Renal pelvis (tissue), 12 donors: ENCODE measurements around the gene PRCD. TPM values are rescaled to one million over a fixed set of nuclear protein-coding genes. Genes with fewer than 3 reads are reported as not detected.

Source experiments
- DNase-seq: peaks from one replicate; pipeline ENCODE4 v3.0.0-alpha.2; 2013
- long read RNA-seq, 16 experiments: transcript quantifications; one replicate each; lab custom pipeline, GENCODE V29; 2026
- polyA plus RNA-seq, 3 donors: library from polyadenylated mRNA; unstranded; fragments of 120-200 nt; gene quantifications; one replicate each; pipeline ENCODE4 v1.2.1, GENCODE V29; 2013; ENCODE audit not compliant: insufficient read length in 3 of 3

The PRCD gene, protein sequence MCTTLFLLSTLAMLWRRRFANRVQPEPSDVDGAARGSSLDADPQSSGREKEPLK
- polyA plus RNA-seq, result 1 to 10 TPM; 2.7 to 5.3 (median 4.6) TPM
- long read RNA-seq, donor 1, partial matches to known transcripts, result 11 of 11 reads
- long read RNA-seq, donor 1, other reads (novel, unspliced or antisense), result 0 of 11 reads
- long read RNA-seq, donor 2, result 0 reads
- long read RNA-seq, donor 3, result 0 reads
- long read RNA-seq, donor 4, result 0 reads
- long read RNA-seq, donor 5, partial matches to known transcripts, result 0 of 5 reads
- long read RNA-seq, donor 5, other reads (novel, unspliced or antisense), result 5 of 5 reads
- long read RNA-seq, donor 6, result 0 reads
- long read RNA-seq, donor 7, partial matches to known transcripts, result 0 of 31 reads
- long read RNA-seq, donor 7, other reads (novel, unspliced or antisense), result 31 of 31 reads
- long read RNA-seq, donor 8, result 0 reads
- long read RNA-seq, donor 9, partial matches to known transcripts, result 0 of 16 reads
- long read RNA-seq, donor 9, other reads (novel, unspliced or antisense), result 16 of 16 reads
- long read RNA-seq, donor 10, result 0 reads
- long read RNA-seq, donor 11, result 0 reads
- long read RNA-seq, donor 12, partial matches to known transcripts, result 175 of 465 reads
- long read RNA-seq, donor 12, other reads (novel, unspliced or antisense), result 290 of 465 reads
- long read RNA-seq, donor 13, partial matches to known transcripts, result 9 of 9 reads
- long read RNA-seq, donor 13, other reads (novel, unspliced or antisense), result 0 of 9 reads
- long read RNA-seq, donor 14, result 0 reads
- long read RNA-seq, donor 15, result 0 reads
- long read RNA-seq, donor 16, result 0 reads

DNA sequence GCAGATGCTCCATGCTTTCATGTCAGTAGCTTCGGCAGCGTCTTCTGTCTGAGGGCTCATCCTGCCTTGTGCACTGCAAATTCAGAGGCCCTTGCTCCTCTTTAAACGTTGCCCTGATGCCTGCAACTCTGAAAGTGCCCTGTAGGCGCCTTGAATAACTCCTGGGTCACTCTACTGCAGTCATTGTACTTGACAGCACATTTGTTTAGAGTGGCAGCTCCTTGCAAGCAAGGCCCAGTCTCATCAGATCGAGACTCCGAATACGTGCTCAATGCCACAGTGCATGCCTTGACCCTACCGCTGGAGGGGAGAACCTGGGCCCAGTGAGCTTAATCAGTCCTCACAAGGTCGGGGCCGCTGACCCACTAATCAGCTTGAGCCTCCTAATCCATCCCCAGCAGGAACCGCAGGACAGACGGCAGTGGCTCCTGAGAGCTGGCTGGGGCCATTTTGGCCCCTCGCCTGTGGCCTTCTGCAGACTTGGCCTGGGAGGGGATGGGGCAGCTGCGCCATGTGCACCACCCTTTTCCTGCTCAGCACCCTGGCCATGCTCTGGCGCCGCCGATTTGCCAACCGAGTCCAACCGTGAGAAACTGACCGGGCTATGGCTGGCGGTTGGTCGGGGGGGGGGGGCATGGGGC is at the start of gene PRCD:
TSS of gene PRCD (plus strand) at position 414 of the 641 bp plus-strand sequence. CDS start at position 512, 98 bp downstream.
- DNase-seq, result no peak

DNA sequence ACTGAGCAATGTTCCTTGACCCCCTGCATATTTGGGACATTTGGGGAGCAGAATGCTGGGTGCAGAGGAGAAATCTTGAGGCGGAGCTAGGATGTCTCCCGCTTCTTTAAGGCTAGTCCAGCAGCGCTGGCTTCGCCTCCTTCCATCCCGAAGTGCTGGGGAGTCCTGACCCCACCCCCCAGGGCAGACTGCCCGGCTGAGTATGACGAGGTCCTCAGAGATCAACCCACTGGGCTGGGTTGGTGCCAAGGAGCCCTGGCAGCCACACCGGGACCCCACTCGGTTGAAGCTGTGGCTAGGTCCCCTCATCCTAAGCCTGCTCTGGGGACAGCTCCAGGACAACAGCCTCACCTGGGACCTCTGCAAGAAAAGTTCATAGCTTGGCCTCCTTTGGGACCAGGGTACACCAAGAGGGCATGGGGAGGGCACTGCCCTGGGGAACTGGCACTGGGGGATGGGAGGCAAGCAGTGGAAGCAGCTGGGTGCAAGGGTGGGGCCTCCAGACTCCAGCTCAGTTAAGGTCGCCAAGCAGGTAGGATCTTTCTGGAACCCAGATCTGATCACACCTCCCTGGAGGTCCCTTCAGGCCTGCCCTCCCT is 49.6 kb upstream of the PRCD start:
- DNase-seq, result no peak

DNA sequence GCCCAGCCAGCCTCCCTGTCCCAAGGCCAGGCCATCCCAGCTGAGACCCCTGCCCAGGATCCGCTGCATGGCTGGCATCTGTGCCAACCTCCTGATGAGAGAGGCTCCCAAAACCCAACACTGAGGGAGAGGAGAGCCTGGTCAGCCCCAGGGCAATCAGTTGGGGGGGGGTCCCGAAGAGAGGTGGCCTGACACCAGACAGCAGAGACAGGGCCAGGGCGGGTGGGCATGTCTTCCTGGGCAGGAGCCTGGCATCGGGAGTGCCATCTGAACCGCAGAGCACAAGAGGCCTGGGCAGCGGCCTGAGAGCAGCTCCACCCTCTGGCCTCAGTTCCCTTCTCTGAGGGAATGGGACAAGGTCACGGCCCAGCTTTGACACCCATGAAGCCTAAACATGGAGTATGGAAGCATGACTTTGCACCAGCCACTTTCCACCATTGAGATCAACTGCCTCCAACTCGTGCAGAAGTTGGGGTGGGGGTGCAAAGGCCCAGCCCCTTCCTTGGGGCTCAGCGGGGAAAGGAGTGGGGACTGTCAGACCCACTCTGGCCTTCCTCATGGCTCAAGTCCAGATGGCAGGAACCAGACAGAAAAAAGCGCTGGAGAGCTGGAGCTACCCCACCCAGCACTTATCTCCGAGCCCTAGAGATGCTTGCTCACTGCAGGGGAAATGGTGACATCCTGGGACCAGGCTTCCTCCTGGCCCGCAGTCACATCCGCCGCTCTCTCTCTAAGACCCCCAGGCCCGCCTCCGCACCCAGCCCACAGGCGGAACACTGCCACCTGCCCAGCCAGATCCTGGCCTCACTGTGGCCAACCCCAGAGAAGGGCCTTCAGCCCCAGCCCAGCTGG is 48.3 kb upstream of the PRCD start:
- DNase-seq, result no peak

DNA sequence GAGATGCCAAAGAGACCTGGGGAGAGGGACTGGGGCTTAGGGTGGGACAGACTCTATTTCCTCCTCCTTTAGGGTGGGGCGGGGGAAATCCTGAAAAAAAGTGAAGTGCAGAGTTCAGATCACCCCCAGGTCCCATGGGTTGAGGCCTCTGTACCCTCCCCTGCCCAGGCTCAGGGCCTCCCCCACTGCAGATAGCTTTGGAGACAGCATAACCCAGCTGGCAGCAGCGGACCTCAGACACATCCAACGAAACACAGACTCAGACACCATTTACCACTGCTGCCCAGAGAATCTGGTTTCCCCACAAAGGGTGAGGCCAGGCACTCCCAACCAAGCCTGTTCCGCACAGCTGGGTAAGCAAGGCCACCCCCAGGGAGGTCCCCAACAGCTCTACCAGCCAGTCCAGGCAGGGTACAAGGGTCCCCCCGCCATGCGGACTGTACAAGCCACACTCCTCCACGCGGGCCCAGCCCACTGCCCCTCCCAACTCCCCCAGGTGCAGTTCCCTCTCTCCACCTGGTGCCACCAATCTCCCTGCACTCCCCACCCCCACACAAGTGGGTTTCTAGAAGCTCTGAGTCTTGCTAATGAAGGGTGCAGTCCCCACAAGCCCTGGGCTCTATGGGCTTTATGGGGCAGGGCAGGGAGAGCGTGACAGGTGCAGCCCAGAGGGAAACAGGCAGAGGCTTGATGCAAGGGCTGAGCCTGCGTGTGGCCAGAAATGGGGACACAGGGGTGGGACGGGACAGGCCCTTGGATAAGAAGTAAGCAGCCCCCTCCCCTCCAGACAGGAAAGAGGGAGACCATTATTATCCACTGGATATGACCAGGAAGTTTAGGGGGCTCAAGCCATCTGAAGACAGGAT is 47.5 kb upstream of the PRCD start:
- no peak for DNase-seq

DNA sequence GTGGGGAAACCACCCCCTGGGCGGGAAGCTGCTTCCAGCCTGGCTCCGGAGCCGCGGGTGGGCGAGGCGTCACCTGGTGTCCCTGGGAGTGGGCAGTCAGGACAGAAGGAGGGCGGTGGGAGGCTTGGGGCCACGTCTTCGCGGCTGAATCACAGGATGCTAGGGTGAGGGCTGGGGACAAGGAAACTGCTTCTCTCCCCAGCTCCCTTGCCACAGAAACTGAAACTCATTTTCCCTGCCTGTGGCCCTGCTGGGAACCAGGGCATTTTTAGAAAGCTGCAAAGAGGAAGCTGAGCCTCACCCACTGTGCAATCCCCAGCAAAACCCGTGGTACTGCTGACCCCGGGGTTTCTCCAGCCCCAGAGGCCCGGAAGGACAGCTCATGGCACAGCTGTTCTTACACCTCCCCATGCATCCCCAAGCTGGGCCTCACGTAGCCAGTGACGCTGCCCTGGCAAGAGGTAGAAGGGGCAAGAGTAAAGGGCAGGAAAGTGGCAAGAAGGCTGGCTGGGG is 46.8 kb upstream of the PRCD start:
- no peak for DNase-seq

DNA sequence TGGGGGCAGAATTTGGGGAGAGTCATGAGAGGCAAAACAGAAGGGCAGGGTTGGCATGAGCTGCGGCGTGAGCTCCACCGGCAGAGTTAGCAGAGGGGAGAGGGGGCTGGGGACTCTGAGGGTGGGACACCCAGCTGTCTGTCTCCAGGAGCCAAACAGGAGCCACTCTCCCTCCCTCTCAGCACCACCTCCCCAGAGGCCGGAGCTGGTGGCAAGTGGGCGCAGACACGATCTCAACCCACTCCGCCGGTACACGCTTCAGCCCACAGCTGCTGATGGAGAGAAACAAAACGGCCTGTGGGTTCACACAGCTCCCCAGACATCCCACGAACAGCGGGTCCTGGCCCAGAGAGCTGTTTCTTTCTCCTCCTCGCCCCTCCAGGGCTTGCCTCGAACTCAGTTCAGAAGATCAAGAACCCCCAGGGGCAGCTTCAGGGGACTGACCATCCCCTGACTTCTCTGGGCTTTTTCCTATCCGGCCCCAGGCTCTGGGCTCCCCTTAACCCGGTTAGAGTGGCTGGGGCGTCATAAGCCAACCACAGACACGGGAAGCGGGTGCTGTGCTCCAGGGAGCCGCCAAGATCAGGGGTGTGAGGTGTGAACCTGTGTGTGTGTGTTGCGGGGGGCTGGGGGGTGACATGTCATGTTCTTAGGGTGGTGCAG is 46.2 kb upstream of the PRCD start:
- DNase-seq, result no peak

DNA sequence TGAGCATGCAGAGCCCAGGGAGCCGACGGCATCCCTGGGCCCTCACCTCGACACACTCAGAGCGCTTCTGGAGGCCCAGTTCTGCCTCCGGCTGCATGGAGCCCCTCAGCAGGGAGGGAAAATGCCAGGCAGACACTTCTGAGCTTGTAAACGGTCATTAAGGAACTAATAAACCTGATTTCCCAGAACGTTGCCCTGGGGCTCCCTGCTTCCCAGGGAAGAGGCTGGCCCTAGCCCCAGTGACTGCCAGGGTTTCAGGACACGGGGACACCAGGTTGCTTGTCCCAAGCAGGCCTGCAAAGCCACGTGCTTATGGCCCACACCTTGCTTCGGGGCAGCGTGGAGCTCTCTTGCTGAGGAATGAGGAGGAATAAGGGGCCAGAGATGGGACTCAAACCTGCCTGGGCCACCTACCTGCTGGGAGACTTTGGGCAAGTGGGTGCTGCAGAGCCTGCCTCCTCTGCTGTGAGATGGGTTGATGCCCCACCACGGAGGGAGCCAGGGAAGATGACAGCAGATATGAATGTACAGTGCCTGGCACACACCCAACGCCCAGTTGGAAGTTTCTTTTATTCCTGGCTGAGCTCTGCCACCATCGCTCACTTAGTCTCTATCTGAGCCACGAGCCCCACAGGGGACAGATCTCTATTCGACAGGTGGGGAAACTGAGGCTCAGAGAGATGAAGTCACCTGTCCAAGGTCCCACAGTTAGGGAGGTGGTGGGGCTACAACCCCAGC is 44.0 kb upstream of the PRCD start:
- DNase-seq, result no peak

DNA sequence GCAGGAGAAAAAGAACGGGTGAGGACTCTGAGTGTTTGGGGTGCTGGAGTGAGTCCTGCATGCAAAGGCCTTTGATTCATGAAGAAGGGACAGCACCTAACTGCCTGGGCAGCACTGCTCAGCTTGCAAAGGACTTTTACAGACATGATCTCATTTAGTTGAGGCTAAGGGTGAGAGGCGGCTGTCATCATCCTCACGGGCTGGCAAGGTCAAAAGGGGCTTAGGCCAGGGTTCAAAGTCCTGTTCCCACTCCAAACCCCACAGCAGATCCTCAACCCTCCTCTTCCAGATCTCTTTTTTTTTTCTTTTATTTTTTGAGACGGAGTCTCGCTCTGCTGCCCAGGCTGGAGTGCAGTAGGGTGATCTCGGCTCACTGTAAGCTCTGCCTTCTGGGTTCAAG is 43.4 kb upstream of the PRCD start:
- no peak for DNase-seq

DNA sequence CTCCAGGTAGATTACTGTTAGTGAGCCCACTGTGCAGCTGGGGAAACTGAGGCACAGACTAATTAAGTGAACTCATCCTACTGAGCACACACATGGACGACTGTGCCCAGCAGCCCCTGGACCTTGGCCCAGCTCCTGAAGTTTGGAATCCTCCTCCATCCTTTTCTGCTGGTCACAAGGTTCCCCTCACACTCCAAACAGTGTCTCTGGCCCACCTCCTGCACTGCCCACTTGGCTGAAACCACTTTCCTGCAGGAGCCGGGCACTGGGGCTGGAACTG is 42.2 kb upstream of the PRCD start:
- no peak for DNase-seq

DNA sequence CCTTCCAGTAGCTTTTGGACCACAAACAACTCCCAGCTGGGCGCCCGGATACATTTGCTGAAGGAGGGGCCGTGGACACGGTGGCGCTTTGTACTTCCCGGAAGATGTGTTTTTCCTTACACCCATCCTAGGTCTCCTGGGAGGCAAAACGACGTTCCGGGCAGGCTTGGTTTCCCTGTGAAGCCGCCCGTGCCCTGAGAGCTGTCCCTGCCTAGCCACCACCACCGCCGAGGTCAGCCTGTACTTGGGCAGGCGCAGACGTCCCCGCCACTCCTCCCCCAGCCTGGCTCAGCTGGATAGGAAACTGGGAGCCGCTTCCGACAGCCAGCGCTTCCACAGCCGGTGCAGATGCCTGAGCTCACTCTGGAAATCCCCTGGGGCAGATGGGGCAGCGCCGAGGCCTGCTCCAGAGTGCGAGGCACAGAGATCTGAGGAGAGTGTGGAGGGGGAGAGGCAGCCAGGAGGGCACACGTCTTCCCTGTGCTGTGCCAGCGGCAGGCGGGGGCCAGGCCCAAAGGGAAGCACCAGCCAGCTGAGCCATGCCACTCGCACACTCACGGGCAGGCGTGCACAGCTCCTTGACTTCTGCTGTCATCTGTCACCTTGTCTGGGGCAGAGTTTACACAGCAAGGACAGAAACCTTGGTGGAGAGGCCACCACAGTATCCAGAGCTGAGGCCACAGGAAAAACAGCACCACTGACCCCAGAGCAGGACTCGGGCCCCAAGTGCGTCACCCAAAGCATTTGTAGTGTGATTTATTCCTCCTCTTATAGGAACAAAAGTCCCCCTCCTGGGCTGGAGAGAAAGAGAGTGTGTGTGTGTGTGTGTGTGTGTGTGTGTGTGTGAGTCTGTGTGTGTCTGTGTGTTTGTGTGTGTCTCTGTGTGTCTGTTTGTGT is 41.6 kb upstream of the PRCD start:
- DNase-seq, result peak; percentile 72

DNA sequence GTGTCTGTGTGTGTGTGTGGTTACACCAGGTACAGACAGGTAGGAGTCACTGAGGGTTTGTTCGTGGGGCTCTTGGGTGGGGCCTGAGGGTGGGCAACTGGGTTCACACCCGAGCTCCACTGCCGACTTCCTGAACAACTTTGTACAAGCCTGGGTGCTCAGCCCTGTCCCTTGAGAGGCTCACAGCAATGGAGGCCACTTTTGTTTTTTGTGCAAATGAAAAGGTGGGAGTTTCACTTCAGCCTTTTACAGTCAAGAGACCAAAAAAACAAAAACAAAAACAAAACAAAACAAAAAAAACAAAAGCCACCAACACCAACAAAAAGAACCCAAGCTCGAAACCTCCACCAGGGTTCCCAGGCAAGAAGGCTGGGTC is 41.0 kb upstream of the PRCD start:
- no peak for DNase-seq

DNA sequence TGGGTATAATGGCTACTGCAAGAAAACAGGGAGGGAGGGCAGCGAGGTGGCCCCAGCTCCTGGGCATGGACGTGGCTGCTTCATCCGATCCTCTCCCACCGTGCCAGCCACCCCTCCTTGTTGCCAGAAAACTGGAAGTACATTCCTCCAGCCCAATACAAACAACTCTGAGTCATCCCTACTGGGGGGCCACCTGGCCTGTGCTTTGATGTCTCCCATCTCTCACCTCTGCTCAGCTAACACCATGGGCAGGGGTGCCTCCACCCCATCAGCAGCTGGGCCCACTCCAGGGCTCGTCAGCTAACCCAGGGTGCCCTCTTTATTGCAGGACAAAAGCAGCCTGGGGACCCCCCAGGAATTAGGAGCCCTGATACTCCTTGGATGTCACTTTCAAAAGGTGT is 40.6 kb upstream of the PRCD start:
- no peak for DNase-seq

DNA sequence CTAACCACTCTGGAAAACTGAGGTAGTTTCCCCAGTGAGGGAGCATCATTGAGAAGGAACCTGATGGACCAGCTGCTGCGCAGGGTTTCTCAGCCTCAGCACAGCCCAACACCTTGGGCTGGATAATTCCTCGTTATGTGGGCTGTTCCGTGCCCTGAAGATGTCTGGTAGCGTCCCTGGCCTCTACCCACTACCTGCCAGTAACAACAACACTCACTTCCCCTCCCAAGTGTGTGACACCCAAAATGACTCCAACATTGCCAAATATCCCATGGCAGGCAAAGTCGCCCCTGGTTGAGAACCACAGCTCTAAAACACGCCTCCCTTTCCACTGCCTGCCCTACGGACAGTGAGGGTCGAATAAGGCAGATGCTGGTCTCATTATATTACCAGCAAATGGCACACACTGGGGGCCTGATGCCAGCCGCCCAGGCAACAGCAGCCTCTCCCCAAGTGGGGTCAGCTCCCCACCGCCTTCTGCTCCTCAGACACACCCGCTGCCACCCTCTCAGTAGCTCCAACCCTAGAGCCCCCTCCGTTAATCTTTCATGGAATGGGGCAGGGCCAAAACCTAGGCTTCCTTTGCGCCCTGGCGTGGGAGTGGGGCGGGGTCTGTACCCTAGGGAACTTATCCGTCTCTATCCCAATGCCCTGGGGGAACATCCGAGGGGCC is 39.6 kb upstream of the PRCD start:
- DNase-seq, result no peak

DNA sequence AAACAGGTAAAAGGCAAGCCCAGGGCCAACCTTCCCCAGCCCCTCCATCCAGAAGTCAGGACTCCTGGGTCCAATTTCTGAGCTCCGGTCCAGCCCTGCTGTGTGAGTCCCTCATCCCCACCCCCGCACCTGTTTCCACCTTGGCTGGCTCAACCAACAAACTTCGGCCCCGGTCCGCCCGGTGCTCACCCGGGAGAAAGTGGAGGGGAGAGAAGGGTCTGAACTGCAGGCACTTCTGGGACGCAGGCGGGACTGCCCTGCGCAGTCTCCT is 39.2 kb upstream of the PRCD start:
- no peak for DNase-seq

DNA sequence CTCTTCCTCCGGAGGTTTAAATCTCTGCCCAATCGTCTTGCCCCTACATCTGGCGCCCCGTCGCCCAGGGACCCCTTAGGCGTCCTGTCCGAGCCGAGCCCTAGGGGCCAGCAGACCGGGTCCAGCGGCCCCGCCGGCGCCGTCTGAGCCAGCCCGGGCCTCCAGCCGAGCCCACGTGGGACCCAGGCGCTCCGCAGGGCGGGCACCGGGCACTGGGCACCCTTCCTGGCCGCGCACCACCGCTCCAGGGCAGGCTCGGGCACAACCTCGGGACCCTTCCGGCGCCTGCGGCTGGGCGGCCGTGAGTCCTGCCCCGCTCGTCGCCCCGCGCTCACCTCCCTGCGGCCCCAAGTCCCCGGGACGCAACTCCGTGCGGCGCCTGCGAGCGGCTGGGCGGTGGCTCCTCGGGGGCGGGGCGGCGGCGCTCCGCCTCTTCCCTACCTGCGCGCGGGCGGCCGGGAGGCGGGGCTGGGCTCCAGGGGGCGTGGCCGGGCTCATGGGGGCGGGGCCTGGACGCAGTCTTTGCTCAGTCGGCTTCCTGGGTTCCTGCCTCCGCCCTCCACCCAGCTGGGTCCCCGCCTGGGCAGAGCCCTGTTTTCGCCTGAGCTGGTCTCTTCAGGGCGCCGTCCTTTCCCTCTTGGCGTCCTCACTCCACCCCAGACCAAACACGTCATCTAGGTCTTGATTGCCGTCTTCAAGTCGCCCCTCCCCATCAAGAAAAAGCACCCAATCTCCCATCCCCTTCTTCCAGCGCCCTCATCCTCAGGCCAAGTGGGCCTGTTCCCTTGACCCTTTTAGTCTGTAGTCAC is 38.6 kb upstream of the PRCD start, which contains the start of gene RHBDF2:
TSS of gene RHBDF2 (minus strand) at position 406 of the 809 bp plus-strand sequence. CDS start 19,899 bp downstream, outside the sequence.
- peak; percentile 64 for DNase-seq

DNA sequence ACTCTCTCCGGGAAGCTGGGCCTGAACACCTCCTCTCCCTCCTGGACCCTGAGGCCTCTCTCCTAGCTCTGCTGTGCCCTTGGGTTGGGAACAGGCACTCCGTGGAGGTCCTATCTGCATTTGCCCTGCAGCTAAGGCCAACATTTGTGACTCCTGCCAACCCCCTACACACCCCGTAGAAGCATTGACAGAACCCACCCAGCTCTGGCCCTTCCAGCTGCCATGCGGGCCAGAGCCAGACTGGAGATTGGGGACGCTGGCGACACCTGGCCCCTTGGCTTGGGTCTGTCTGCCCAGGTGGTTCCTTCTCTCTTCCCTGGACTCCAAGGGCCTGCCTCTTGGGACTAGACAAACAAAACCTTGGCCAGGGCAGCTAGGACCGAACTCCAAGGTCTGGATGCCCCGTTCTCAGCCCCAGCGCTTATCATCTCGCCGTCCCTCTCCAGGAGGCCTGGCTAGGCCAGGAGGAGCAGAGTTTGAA is 38.0 kb upstream of the PRCD start:
- DNase-seq, result no peak
